B cell (primary cell): ENCODE data around the gene SHD. TPM values are rescaled to one million over a fixed set of nuclear protein-coding genes. Genes with fewer than 3 reads are reported as not detected.

Experiments
- ATAC-seq: fragments of 200-7000 bp; cut with Tn5 transposase; one replicate; pipeline ENCODE4 v1.10.0; 2021; ENCODE audit warnings: low read depth, mild to moderate bottlenecking, moderate number of reproducible peaks, moderate library complexity
- CTCF ChIA-PET: fragments of 350-600 bp; sonication (Branson Sonifier 250); formaldehyde crosslinking; loops from one replicate; lab custom pipeline; 2021; ENCODE audit warnings: antibody characterized with exemption, inconsistent platforms; lab: Charles Lee
- POLR2A ChIA-PET: fragments of 350-600 bp; sonication (Branson Sonifier 250); formaldehyde crosslinking; loops from one replicate; lab custom pipeline; 2021; ENCODE audit warnings: antibody characterized with exemption; lab: Charles Lee
- DNase-seq: peaks from one replicate; pipeline ENCODE4 v3.0.0; 2013
- H2AFZ ChIP-seq: 2 replicates; pipeline ENCODE4 v1.6.1; 2012; ENCODE audit warnings: mild to moderate bottlenecking, low read depth, low read length; ENCODE audit not compliant: insufficient read depth, poor library complexity, severe bottlenecking
- H3K27ac ChIP-seq, 2 donors: 1 replicate in 1 of 2; 2 replicates in 1 of 2; pipeline ENCODE4 v1.5.1; 2012 to 2013; ENCODE audit warnings: low read length in 2 of 2, mild to moderate bottlenecking in 2 of 2, moderate library complexity in 1 of 2
- H3K27me3 ChIP-seq, 4 experiments: fragments of 200-600 bp in 1 of 4; sonication (generic) in 1 of 4; replicated peaks in 1 of 4; 1 replicate in 2 of 4; 2 replicates in 2 of 4; pipeline versions ENCODE4 v1.6.1 to v1.7.0; 2013 to 2016; ENCODE audit warnings: low read length in 3 of 4, mild to moderate bottlenecking in 2 of 4, mixed read lengths in 1 of 4, moderate library complexity in 1 of 4; ENCODE audit not compliant: insufficient read depth in 4 of 4, control insufficient read depth in 3 of 4; ENCODE audit errors: control extremely low read depth in 1 of 4
- H3K36me3 ChIP-seq, 2 experiments: replicated peaks in 1 of 2; 1 replicate in 1 of 2; 2 replicates in 1 of 2; pipeline versions ENCODE4 v1.6.1 to v1.7.1; 2013; ENCODE audit warnings: low read length in 1 of 2; ENCODE audit not compliant: insufficient read depth in 2 of 2, control insufficient read depth in 1 of 2; ENCODE audit errors: control extremely low read depth in 1 of 2, extremely low read depth in 1 of 2
- H3K4me1 ChIP-seq, 2 donors: fragments of 200-600 bp in 1 of 2; sonication (generic) in 1 of 2; 1 replicate in 1 of 2; 2 replicates in 1 of 2; pipeline versions ENCODE4 v1.5.1 to v1.6.1; 2013 to 2017; ENCODE audit warnings: low read length in 2 of 2; ENCODE audit not compliant: control insufficient read depth in 2 of 2, insufficient read depth in 2 of 2
- H3K4me2 ChIP-seq: replicated peaks from 2 replicates; pipeline ENCODE3; 2012; ENCODE audit warnings: mild to moderate bottlenecking, low read depth, low read length; ENCODE audit not compliant: poor library complexity, severe bottlenecking
- H3K4me3 ChIP-seq, 5 experiments: fragments of 200-600 bp in 1 of 5; sonication (generic) in 1 of 5; 1 replicate in 3 of 5; 2 replicates in 2 of 5; pipeline versions ENCODE4 v1.5.1 to v1.7.0; 2011 to 2016; ENCODE audit warnings: low read length in 4 of 5, mild to moderate bottlenecking in 4 of 5, low read depth in 2 of 5, control low read depth in 1 of 5, moderate library complexity in 1 of 5; ENCODE audit not compliant: insufficient read depth in 1 of 5; ENCODE audit errors: control extremely low read depth in 1 of 5, extremely low read depth in 1 of 5
- H3K79me2 ChIP-seq: fragments of 200-600 bp; sonication (generic); one replicate; pipeline ENCODE4 v1.6.0; 2016; ENCODE audit warnings: low read length; ENCODE audit not compliant: control insufficient read depth, insufficient read depth
- H3K9ac ChIP-seq: fragments of 200-600 bp; sonication (generic); 2 replicates; pipeline ENCODE4 v1.6.1; 2017; ENCODE audit warnings: mild to moderate bottlenecking, low read length, moderate library complexity
- H3K9me3 ChIP-seq, 3 donors: one replicate each; pipeline versions ENCODE4 v1.6.1 to v1.7.1; 2013; ENCODE audit warnings: low read length in 2 of 3; ENCODE audit not compliant: control insufficient read depth in 2 of 3, insufficient read depth in 1 of 3; ENCODE audit errors: control extremely low read depth in 1 of 3
- H4K20me1 ChIP-seq: 2 replicates; pipeline ENCODE4 v1.6.0; 2012; ENCODE audit warnings: mild to moderate bottlenecking, low read length; ENCODE audit not compliant: insufficient read depth, control insufficient read depth, poor library complexity, severe bottlenecking
- H3K27ac Mint-ChIP-seq: one replicate; pipeline ENCODE4 v1.8.0; 2021; ENCODE audit warnings: mixed read lengths
- H3K27me3 Mint-ChIP-seq: one replicate; pipeline ENCODE4 v1.8.0; 2021; ENCODE audit warnings: mixed read lengths
- H3K4me1 Mint-ChIP-seq: one replicate; pipeline ENCODE4 v1.8.0; 2021; ENCODE audit warnings: mixed read lengths
- H3K4me3 Mint-ChIP-seq: one replicate; pipeline ENCODE4 v1.8.0; 2021; ENCODE audit warnings: mixed read lengths
- H3K9me3 Mint-ChIP-seq: one replicate; pipeline ENCODE4 v1.8.0; 2022; ENCODE audit warnings: mixed read lengths; ENCODE audit not compliant: insufficient read depth
- EZH2 ChIP-seq: IDR thresholded peaks from 2 replicates; pipeline ENCODE4 v1.6.1; 2012; ENCODE audit warnings: borderline replicate concordance, low read depth, mild to moderate bottlenecking, moderate library complexity, low read length; ENCODE audit not compliant: insufficient read depth, poor library complexity, severe bottlenecking
- WGBS: methylation state at CpG from one replicate; pipeline ENCODE4 v1.1.5; 2013; ENCODE audit warnings: missing lambda C conversion rate; ENCODE audit not compliant: insufficient coverage; 5-methylcytosine and 5-hydroxymethylcytosine counted together
- intact Hi-C: fragments of 100-400 bp; cut with micrococcal nuclease; formaldehyde crosslinking; loops from one replicate; pipeline ENCODE4 v1.10.0; 2022
- polyA plus RNA-seq: library from polyadenylated mRNA; depleted of rRNA; stranded (reverse); fragments of >200 nt; gene quantifications from 2 replicates; pipeline ENCODE4 v1.2.3, GENCODE V29; 2012
- total RNA-seq, 2 donors: library from RNA; stranded (reverse); fragments of 120-200 nt in 1 of 2; gene quantifications; 1 replicate in 1 of 2; 2 replicates in 1 of 2; pipeline versions ENCODE4 v1.2.3 to v1.2.4, GENCODE V29; 2013 to 2022
- TF ChIP-seq, protein P1 (sequence below): fragments of 200-600 bp; IDR thresholded peaks from one replicate; pipeline ENCODE4 v1.8.0; 2022; ENCODE audit warnings: antibody characterized with exemption, mild to moderate bottlenecking

Gene SHD
- total and polyA plus RNA-seq, 2 donors (not counting 1 experiment from before 2014, with no cell fraction given): 0.17 TPM; not detected in 1

DNA sequence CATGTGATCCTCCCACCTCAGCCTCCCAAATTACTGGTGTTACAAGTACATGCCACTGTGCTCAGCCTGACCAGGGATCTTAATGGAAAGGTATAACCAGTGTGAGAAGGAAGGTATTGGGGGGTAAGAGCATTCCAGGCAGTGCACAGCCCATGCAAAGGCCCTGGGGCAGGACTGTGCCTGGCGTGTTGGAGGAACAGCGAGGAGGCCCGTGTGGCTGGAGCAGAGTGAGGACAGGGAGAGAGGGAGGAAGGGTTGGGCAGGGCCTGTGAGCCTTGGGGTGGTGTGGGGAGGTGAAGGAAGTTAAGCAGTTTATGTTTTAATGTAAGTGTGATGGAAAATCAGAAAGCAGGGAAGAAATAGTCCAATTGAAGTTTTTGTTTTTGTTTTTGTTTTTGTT is 21.5 kb downstream of the SHD start:
- Mint-ChIP-seq H3K9me3 (no peaks in the 10 kb centered on the region), H3K4me1 (peaks cover 7% of the 10 kb centered on the region), H3K27ac (no peak overlapping the region), H3K27me3 (peaks cover 11% of the 10 kb centered on the region), H3K4me3 (no peak overlapping the region)
- no peak overlapping the region for H3K27ac ChIP-seq
- TF ChIP-seq, protein P1, sequence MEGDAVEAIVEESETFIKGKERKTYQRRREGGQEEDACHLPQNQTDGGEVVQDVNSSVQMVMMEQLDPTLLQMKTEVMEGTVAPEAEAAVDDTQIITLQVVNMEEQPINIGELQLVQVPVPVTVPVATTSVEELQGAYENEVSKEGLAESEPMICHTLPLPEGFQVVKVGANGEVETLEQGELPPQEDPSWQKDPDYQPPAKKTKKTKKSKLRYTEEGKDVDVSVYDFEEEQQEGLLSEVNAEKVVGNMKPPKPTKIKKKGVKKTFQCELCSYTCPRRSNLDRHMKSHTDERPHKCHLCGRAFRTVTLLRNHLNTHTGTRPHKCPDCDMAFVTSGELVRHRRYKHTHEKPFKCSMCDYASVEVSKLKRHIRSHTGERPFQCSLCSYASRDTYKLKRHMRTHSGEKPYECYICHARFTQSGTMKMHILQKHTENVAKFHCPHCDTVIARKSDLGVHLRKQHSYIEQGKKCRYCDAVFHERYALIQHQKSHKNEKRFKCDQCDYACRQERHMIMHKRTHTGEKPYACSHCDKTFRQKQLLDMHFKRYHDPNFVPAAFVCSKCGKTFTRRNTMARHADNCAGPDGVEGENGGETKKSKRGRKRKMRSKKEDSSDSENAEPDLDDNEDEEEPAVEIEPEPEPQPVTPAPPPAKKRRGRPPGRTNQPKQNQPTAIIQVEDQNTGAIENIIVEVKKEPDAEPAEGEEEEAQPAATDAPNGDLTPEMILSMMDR: no peak
- TF ChIP-seq EZH2: no peak
- POLR2A ChIA-PET: no interaction called here
- peaks cover 0 to 15% (median 0%) of the 10 kb centered on the region in 4 experiments for H3K27me3 ChIP-seq
- 83% methylated on average over 3 of the region's 3 CpGs for WGBS
- no peak overlapping the region for H2AFZ ChIP-seq
- H3K4me1 ChIP-seq: peaks cover 4% of the 10 kb centered on the region in 2 donors
- intact Hi-C loops: no loop called here
- ATAC-seq (no peak), DNase-seq (no peak)
- no peaks in the 10 kb centered on the region for H3K9me3 ChIP-seq
- no peaks in the 10 kb centered on the region for H3K79me2 ChIP-seq
- H3K36me3 ChIP-seq: no peaks in the 10 kb centered on the region
- H3K4me2 ChIP-seq: no peak overlapping the region
- CTCF ChIA-PET: no interaction called here
- H3K9ac ChIP-seq: no peak overlapping the region
- no peak overlapping the region for H3K4me3 ChIP-seq
- no peaks in the 10 kb centered on the region for H4K20me1 ChIP-seq

DNA sequence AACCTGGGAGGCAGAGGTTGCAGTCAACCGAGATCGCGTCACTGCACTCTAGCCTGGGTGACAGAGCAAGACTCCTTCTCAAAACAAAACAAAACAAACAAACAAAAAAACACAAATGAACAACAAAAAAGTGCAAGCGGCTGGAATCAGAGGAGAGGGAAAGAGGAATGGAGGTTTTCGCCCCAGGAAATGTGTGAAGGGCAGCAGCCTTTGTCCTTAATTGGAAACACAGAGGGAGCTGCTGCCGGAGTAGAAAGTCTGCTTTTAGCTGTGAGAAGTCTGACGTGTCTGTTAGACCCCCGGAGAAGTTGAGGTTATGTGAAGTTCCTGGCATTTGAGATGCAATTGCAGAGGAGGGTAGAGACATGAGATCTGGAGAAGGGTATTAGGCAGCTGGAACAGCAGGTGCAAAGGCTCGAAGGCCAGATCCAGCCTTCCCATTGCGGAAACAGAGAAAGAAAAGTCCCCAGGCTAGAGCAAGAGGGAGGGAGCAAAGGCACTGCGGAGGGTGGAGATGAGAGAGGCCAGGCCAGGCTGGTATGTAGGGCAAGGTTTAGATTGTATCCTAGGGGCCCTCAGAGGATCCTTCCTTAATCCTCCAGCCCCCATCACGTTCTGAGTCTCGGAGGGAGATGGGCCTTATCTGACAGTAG is 22.6 kb downstream of the SHD start:
- intact Hi-C loops: no loop called here
- DNase-seq: no peak
- Mint-ChIP-seq H3K4me3 (no peak overlapping the region), H3K9me3 (no peaks in the 10 kb centered on the region), H3K4me1 (peaks cover 7% of the 10 kb centered on the region), H3K27ac (no peak overlapping the region), H3K27me3 (peaks cover 11% of the 10 kb centered on the region)
- Histone ChIP-seq H3K4me3 (no peak overlapping the region), H3K27me3 (peaks cover 0 to 7% (median 0%) of the 10 kb centered on the region in 4 experiments), H3K9ac (no peak overlapping the region), H4K20me1 (no peaks in the 10 kb centered on the region), H3K27ac (no peak overlapping the region), H3K4me2 (no peak overlapping the region), H3K4me1 (peaks cover 4% of the 10 kb centered on the region in 2 donors), H2AFZ (peak overlapping the region; percentile 33), H3K9me3 (no peaks in the 10 kb centered on the region), H3K79me2 (no peaks in the 10 kb centered on the region), H3K36me3 (no peaks in the 10 kb centered on the region)
- POLR2A ChIA-PET: no interaction called here
- TF ChIP-seq EZH2: no peak
- TF ChIP-seq, protein P1: no peak
- ATAC-seq: no peak
- WGBS: 32% methylated on average over 7 of the region's 13 CpGs
- CTCF ChIA-PET: no interaction called here
